ENCODE data around the gene CACNA1H.

GRCh38 chr16:1199347-1200013 is 46.6 kb downstream of the CACNA1H start:
- TF ChIP-seq CTCF (conservative IDR thresholded peaks at IDR 0.05; ENCODE audit: low read depth, low read length) (no peak), EZH2 (IDR thresholded peaks at IDR 0.05; ENCODE audit: borderline replicate concordance, low read depth, low read length, poor library complexity, severe bottlenecking) (no peak)

All from A673 (cell line).